Retinal pigment epithelial cell (primary cell): Measurements from ENCODE around the gene PTGER4.

Experiments used
- DNase-seq: peaks from one replicate; pipeline ENCODE4 v3.0.0-alpha.2; 2010; ENCODE audit warnings: low read depth
- H3K4me3 ChIP-seq: 2 replicates; pipeline ENCODE4 v1.5.1; 2011; ENCODE audit warnings: mild to moderate bottlenecking, low read length, control low read depth, moderate library complexity
- CTCF ChIP-seq: conservative IDR thresholded peaks from 2 replicates; pipeline ENCODE4 v1.5.1; 2011; ENCODE audit warnings: low read depth, low read length, control low read depth, inconsistent platforms

The PTGER4 gene

GRCh38 chr5:40685976-40686486 lies 6.3 kb downstream of the PTGER4 start:
- no peak for DNase-seq
- no peak for TF ChIP-seq CTCF
- H3K4me3 ChIP-seq, result no peak overlapping the region

GRCh38 chr5:40687321-40687720 lies 7.6 kb downstream of the PTGER4 start:
- TF ChIP-seq CTCF, result no peak
- DNase-seq, result no peak
- H3K4me3 ChIP-seq, result no peak overlapping the region

- TF ChIP-seq CTCF, result peak; percentile 78
- DNase-seq, result peak; percentile 57
- no peak overlapping the region for H3K4me3 ChIP-seq
Measured at GRCh38 chr5:40688127-40688761, 8.5 kb downstream of the PTGER4 start.

GRCh38 chr5:40688996-40689395 lies 9.3 kb downstream of the PTGER4 start:
- no peak overlapping the region for H3K4me3 ChIP-seq
- no peak for DNase-seq
- no peak for TF ChIP-seq CTCF

- no peak overlapping the region for H3K4me3 ChIP-seq
- no peak for TF ChIP-seq CTCF
- peak; percentile 78 for DNase-seq
Measured at GRCh38 chr5:40689438-40689837, 9.7 kb downstream of the PTGER4 start.

GRCh38 chr5:40690267-40690666 lies 10.6 kb downstream of the PTGER4 start:
- no peak for DNase-seq
- H3K4me3 ChIP-seq, result no peak overlapping the region
- TF ChIP-seq CTCF, result no peak

- DNase-seq, result no peak
- no peak overlapping the region for H3K4me3 ChIP-seq
- TF ChIP-seq CTCF, result no peak
Measured at GRCh38 chr5:40691894-40692293, 12.2 kb downstream of the PTGER4 start.
